Measurements from ENCODE around the gene KLRG1. TPM values are rescaled to one million over a fixed set of nuclear protein-coding genes. Genes with fewer than 3 reads are reported as not detected.

Gene KLRG1
- total and polyA plus RNA-seq, 9 of the 15 experiments (the other 6 are each of a cell fraction or from before 2014, with no cell fraction given): 1.4 to 7.2 (median 2.1) TPM

- no peaks in the 10 kb centered on the region for H3K36me3 ChIP-seq (ENCODE audit: control insufficient read depth, insufficient read depth, low read length)
Observed at GRCh38 chr12:8968761-8969160, 20.6 kb upstream of the KLRG1 start.

More at GRCh38 chr12:8968761-8969160, 20.6 kb upstream of the KLRG1 start:
- Histone ChIP-seq H3K4me3 (no peak overlapping the region), H2AFZ (ENCODE audit: low read depth, low read length) (no peak overlapping the region), H3K27me3 (ENCODE audit: control insufficient read depth in 2 of 2, insufficient read depth in 2 of 2, low read length in 2 of 2) (no peaks in the 10 kb centered on the region), H3K27ac (ENCODE audit: extremely low read depth, low read depth, low read length) (no peak overlapping the region), H3K4me2 (ENCODE audit: insufficient read depth, low read length) (no peak overlapping the region), H3K79me2 (ENCODE audit: control insufficient read depth, insufficient read depth, low read length) (no peaks in the 10 kb centered on the region), H3K9me3 (replicated peaks; ENCODE audit: control insufficient read depth, insufficient read depth, low read depth, low read length) (no peaks in the 10 kb centered on the region), H4K20me1 (replicated peaks; ENCODE audit: control insufficient read depth, insufficient read depth, low read length) (no peaks in the 10 kb centered on the region), H3K9ac (ENCODE audit: insufficient read depth in 1 of 2, low read depth in 2 of 2, low read length in 2 of 2) (no peak overlapping the region), H3K9me1 (ENCODE audit: control insufficient read depth, insufficient read depth, low read length) (no peaks in the 10 kb centered on the region), H3K4me1 (replicated peaks in 1 of 2; ENCODE audit: control insufficient read depth in 2 of 2, insufficient read depth in 2 of 2, low read length in 2 of 2) (no peaks in the 10 kb centered on the region)
- no peak for FAIRE-seq
- no TSS peak for BruUV-seq (replicated peaks)
- TF ChIP-seq CHD1 (IDR thresholded peaks at IDR 0.05; ENCODE audit: low read length): no peak
- no peak for TF ChIP-seq EHMT2 (IDR thresholded peaks at IDR 0.05)
- no peak for TF ChIP-seq JUND (IDR thresholded peaks at IDR 0.05; ENCODE audit: borderline replicate concordance, low read depth, low read length)
- TF ChIP-seq JUND (tag; IDR thresholded peaks at IDR 0.05; ENCODE audit: borderline replicate concordance, low read depth, low read length): no peak
- TF ChIP-seq EP300 (IDR thresholded peaks at IDR 0.05; ENCODE audit: low read length): no peak
- TF ChIP-seq MLLT1 (IDR thresholded peaks at IDR 0.05): no peak
- TF ChIP-seq MEIS2 (IDR thresholded peaks at IDR 0.05; ENCODE audit: partially characterized antibody): no peak
- TF ChIP-seq ETS2 (tag; IDR thresholded peaks at IDR 0.05; ENCODE audit: borderline replicate concordance, poor library complexity, severe bottlenecking): no peak
- intact Hi-C loops (cut with micrococcal nuclease) (no loop called here), in situ Hi-C loops (cut with MboI) (no loop called here)
- CTCF ChIA-PET (ENCODE audit: low intra/inter-chr PET ratio): no interaction called here
- ATAC-seq: no peak
- POLR2A ChIA-PET: no interaction called here
- DNase-seq (ENCODE audit: extremely low read depth in 1 of 4, low spot score in 3 of 4): no peak

Data from K562 (cell line).